AG04449 (cell line): ENCODE measurements around the gene PARP1.

Source experiments
- CTCF ChIA-PET: fragments of 350-600 bp; formaldehyde crosslinking; extraction: SDS; loops from one replicate; lab custom pipeline; 2021; ENCODE audit warnings: antibody characterized with exemption; lab: Yijun Ruan, JAX
- POLR2A ChIA-PET: fragments of 400-600, 350-600 bp; formaldehyde crosslinking; extraction: SDS; loops from one replicate; lab custom pipeline; 2020; ENCODE audit warnings: antibody characterized with exemption, inconsistent platforms; lab: Yijun Ruan, JAX
- DNase-seq: peaks from one replicate; pipeline ENCODE4 v3.0.0-alpha.2; 2010; ENCODE audit warnings: low read depth, low spot score
- H3K4me3 ChIP-seq: 2 replicates; pipeline ENCODE4 v1.5.1; 2011; ENCODE audit warnings: low read depth, mild to moderate bottlenecking, control low read depth, low read length
- TF ChIP-seq, protein P1 (sequence below): IDR thresholded peaks from one replicate; pipeline ENCODE4 v1.5.1; 2011; ENCODE audit warnings: mild to moderate bottlenecking, moderate library complexity, low read length, control low read depth, inconsistent platforms; ENCODE audit not compliant: insufficient read depth; ENCODE audit errors: missing control alignments

The PARP1 gene

DNA sequence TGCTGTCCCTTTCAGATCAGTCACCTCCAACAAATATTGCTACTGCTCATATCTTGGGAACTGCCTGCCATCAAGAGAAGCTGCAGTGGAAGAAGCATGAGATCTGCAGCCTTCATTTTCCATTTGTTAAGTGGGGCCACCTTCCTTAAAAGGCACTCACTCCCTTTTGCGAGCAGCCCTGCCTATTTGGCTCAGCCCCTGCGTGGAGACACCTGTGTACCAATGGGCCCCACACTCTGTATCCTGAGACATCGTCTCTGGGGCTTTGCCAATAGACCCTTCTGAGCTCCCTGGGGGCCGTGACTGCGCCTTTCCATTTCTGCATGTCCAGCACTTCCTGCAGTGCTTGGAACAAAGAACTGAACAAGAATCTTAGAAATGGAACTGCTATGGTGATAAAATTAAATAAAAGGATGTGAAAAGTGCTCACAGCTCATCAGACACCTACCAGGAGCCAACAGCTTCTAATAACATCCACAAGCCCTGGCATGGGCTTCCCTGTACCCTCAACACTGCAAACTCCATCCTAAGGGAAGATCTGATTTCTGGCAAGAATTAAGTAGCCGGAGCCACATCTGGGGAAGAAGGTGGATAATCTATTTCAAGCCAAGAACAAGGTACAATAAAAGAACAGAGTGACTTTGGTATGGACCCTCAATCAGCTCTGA is 36.7 kb downstream of the PARP1 start:
- CTCF ChIA-PET = interaction anchor here (1.1 kb wide), 1 partner anchor 37 kb away, joined by 3 read pairs; the partner anchor contains the start of gene PARP1
- no peak overlapping the region for H3K4me3 ChIP-seq
- POLR2A ChIA-PET = no interaction called here
- no peak for DNase-seq
- TF ChIP-seq, protein P1, sequence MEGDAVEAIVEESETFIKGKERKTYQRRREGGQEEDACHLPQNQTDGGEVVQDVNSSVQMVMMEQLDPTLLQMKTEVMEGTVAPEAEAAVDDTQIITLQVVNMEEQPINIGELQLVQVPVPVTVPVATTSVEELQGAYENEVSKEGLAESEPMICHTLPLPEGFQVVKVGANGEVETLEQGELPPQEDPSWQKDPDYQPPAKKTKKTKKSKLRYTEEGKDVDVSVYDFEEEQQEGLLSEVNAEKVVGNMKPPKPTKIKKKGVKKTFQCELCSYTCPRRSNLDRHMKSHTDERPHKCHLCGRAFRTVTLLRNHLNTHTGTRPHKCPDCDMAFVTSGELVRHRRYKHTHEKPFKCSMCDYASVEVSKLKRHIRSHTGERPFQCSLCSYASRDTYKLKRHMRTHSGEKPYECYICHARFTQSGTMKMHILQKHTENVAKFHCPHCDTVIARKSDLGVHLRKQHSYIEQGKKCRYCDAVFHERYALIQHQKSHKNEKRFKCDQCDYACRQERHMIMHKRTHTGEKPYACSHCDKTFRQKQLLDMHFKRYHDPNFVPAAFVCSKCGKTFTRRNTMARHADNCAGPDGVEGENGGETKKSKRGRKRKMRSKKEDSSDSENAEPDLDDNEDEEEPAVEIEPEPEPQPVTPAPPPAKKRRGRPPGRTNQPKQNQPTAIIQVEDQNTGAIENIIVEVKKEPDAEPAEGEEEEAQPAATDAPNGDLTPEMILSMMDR = no peak

DNA sequence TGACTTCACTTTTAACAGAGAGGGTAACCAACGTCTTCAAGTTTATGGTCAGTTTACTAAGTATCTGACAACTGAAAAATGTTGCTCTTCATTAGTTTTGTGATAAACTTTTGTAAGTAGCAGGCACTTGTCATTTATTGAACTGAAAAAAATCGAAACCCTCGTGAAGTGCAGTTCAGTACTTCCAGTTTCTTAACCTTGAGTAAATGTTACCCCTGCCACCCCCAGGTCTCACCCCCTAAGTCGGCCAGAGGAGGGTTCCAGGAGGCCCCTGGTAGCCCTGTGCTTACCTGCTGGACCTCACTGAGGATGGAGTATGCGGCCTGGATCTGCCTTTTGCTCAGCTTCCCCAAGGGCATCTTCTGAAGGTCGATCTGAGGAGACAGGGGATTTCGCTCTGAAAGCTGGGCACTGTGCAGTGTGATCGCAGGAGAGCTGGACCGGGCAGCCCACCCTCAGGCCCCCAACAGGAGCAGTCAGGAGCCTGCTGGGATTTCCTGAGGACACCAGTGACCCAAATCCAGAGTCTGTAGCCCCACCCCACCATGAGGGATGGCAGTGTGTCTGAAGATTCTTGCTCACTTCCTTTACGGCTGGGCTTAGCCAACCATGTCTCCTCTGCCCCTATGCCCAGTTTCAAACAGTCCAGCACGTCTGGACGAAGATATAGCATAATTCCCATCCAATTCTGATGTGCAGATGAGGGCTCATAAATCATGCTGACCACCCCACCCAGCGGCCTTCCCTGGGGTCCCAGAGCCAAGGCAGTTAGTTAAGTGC is 37.6 kb downstream of the PARP1 start:
- no peak overlapping the region for H3K4me3 ChIP-seq
- ChIA-PET POLR2A (no interaction called here), CTCF (interaction anchor here (1.1 kb wide), 1 partner anchor 38 kb away, joined by 3 read pairs; the partner anchor contains the start of gene PARP1)
- DNase-seq = no peak
- TF ChIP-seq, protein P1 = no peak

DNA sequence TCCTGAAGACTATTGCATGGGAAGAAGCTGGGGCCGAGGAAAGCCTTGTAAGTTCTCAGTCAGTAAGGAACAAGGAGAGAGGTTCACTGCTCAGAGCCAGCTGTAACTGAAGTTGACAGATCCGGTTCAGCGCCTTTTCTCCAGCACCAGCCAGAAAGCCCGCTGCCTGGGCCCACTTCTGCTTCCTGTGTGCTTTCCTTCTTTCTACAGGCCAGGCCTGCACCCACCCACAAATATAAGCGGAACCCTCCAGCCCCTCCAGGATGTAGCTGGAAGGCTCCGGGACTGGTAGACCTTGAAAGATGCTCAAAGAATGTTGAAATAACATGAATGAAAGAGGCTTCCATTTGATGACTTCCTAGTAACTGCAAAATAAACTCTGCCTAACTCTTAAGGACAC is 38.8 kb downstream of the PARP1 start:
- TF ChIP-seq, protein P1 = no peak
- no peak for DNase-seq
- CTCF ChIA-PET = no interaction called here
- no peak overlapping the region for H3K4me3 ChIP-seq
- POLR2A ChIA-PET = no interaction called here

DNA sequence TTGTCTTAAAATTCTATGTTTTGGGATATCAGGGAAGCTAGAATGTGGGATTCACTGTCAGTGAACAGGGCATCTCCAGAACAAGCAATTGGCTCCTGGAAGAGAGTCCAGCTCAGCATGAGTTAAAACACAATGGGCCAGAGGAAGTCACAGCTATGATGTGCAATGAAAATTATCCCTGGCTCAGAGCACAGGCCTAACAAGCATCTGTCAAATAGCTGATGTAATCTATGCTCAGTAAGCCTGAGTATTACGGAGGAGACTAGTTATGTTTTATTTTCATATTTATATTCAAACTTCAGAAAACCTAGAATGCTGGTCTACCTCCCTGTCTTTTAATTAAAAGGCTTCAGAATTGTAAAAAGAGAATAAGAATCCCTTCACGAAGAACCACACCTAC is 41.6 kb downstream of the PARP1 start:
- POLR2A ChIA-PET = no interaction called here
- CTCF ChIA-PET = interaction anchor here (0.7 to 1.6 kb wide), 3 partner anchors 9 to 241 kb away, joined by 3 to 7 read pairs (median 5); no protein-coding TSS in a partner anchor
- TF ChIP-seq, protein P1 = no peak
- no peak for DNase-seq
- H3K4me3 ChIP-seq = no peak overlapping the region

DNA sequence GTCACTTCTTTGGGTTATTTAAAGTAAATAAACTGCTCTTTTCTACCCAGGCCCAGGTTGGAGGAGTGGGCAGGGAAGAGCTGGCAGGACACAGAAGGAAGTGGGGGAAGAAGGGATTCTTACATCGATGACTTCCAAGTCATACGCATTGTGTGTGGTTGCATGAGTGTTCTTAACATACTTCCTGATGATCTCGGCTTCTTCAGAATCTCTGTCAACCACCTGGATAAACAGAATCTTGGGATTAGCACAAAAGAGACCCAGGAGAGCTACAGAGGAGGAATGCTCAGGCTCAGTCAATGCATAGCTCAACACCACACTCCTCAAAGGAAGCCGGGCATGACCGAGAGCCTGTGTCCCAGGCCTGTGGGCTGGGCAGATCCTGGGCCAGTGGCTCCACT is 42.1 kb downstream of the PARP1 start:
- CTCF ChIA-PET = interaction anchor here (0.6 to 1.6 kb wide), 4 partner anchors 10 to 241 kb away, joined by 3 to 7 read pairs (median 4); no protein-coding TSS in a partner anchor
- no peak overlapping the region for H3K4me3 ChIP-seq
- POLR2A ChIA-PET = no interaction called here
- DNase-seq = no peak
- TF ChIP-seq, protein P1 = no peak
